SK-N-MC (cell line): ENCODE results near the gene YRDC.

Source experiments
- FOXP2 ChIP-seq: optimal IDR thresholded peaks from 2 replicates; pipeline ENCODE3; 2011; ENCODE audit warnings: mild to moderate bottlenecking, moderate library complexity; ENCODE audit not compliant: insufficient read depth; ENCODE audit errors: extremely low read length, control extremely low read depth
- POLR2AphosphoS5 ChIP-seq: IDR thresholded peaks from 2 replicates; pipeline ENCODE4 v1.6.1; 2012; ENCODE audit warnings: mild to moderate bottlenecking, low read depth, low read length, borderline replicate concordance

GRCh38 chr1:37825506-37825905 lies 17.5 kb upstream of the YRDC start:
- TF ChIP-seq POLR2AphosphoS5, result no peak
- TF ChIP-seq FOXP2, result no peak
